NCI-H226 (cell line): ENCODE measurements around the gene GSTO1.

Source experiments
- DNase-seq: peaks from one replicate; pipeline ENCODE4 v3.0.0-alpha.2; 2015

Gene GSTO1

GRCh38 chr10:104251443-104251842 lies 3.2 kb upstream of the GSTO1 start:
- DNase-seq, result no peak

- DNase-seq, result no peak
Observed at GRCh38 chr10:104252368-104252767, 2.3 kb upstream of the GSTO1 start.

- DNase-seq, result peak; percentile 36
Observed at GRCh38 chr10:104253106-104253505, 1.6 kb upstream of the GSTO1 start.

DNA sequence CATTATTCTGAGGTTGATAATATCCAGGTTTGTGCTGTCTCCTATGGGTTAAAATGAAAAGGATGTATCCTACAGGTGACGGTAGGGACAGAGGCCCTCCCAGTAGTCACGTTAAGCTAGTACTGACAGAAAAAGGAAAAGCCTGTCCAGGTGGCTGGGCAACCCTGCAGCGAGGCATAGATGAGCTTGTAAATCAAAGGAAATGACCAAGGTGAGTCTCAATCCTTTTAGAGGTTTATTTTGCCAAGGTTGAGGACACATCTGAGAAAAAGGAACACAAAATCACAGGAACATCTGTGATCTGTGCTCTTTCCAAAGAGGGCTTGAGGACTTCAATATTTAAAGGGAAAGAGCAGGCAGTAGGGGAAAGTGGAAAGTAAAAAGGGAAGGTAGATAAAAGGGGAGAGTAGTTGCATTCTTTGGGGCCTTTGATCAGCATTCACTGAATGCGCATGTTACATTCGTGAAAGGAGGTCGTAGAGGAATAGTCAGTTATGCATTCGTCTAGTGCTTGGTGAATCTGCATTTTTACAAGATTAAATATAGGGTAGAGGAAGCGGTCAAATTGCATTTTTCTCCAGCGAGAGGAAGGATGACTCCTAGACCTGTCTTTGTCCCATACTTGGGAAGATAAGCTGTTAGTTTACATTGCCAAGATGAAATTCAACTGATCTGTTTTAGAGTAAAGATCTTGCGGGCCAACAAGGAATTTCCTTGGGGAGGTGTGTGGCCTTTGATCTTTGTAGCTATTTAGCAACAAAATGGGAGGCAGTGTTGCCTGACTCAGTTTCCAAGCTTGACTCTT lies 884 bp upstream of the GSTO1 start:
- no peak for DNase-seq

DNA sequence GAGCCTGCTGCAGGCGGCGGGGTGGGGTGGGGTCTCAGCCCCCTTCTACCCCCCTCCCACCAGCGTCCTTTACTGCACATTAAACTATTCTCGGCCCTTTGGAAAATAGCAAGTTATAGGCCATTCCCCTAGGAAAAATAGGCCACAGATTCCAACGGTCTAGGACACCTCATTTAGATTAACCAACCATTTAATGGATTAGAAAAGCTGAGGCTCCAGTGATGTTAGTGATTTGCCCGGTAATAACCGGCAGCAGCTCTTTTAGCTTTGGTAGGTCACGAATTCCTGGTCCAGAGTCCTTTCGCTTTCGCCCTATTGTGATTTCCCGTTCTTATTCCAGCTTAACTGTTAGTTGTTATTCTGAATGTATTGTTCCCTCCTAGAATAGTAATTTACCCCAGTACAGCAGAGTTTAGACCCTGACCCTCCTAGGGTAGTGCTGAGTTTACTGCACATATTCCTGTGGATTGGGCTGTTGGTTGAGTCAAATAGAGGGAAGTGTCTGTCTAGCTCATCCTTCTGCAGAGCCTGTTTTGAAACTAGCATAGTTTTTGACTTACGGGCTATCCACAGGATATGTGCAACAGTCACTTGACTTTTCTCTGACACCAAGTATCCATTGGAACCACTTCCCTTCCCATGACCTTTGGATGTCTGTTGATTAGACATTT lies 754 bp downstream of the GSTO1 start:
- peak; percentile 59 for DNase-seq

- no peak for DNase-seq
Observed at GRCh38 chr10:104256335-104256961, 1.8 kb downstream of the GSTO1 start.

- no peak for DNase-seq
Observed at GRCh38 chr10:104257235-104257634, 2.5 kb downstream of the GSTO1 start.

DNA sequence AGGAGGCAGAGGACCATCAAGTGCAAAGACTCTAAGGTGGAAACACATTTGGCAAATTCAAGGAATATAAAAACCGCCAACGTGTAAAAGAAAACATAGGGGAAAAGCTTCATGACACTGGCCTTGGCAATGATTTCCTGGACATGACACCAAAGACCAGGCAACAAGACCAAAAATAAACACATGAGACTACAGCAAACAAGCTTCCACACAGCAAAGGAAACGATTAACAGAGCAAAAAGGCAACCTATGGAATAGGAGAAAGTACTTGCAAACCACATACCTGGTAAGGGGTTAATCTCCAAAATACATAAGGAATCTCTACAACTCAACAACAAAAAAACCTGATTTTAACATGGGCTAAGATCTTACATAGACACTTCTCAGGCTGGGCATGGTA lies 3.5 kb downstream of the GSTO1 start:
- no peak for DNase-seq

DNA sequence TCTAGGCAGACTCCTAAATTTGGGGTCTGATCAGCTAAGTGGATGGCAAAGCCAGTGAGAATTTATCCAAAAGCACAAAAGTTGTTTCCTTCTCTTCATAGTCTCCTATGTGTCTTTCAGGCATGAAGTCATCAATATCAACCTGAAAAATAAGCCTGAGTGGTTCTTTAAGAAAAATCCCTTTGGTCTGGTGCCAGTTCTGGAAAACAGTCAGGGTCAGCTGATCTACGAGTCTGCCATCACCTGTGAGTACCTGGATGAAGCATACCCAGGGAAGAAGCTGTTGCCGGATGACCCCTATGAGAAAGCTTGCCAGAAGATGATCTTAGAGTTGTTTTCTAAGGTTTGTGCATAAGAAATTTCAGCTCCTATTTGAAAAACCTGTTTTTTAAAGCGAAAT lies 4.8 kb downstream of the GSTO1 start:
- no peak for DNase-seq

DNA sequence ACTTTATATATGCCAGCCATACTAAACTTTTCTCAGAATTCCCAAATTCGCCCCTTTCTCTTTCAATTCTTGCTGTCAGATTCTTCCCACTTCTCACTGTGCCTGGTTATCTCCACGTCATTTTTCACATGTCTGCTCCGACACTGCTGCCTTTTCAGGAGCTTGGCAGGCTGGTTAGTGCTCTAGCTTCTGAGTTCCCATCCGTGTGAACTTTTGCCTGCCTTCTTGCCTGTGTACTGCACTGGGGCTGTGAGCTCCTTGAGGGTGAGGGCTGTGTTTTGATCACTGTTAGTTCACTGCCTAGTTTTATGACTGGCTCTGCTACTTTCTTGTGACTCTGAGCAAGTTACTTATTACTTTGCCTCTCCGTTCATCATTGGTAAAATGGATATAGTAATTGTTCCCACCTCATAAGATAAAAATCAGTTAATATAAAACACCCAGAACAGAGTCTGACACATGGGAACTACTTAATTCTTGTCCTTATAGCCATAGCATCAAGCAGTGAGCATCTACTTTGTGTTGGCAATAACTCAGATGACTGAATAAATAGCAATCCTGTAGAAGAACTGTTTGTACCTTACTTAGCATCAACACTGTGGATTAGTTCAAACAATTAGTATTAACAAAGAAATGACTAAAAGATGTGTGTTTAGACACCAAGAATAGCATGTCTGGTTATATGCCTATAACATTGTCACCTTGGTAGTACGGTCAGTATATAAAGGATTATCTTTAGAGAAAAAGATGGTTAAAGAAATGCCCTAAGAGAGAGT lies 5.5 kb downstream of the GSTO1 start:
- DNase-seq, result no peak

DNA sequence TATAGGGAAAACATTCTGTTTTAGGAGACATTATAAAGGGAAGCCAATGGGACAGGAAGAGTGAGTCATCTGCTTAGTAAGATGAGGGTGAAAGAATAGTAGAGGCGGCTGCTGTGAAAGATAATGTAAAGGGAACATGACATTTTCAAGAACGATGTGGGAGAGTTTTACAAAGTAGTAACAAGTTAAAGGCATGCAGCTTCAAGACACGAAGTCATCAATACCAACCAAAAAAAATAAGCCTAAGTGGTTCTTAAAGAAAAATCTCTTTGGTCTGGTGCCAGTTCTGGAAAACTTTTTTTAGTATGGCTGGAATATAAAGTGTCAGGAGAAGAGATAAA lies 6.1 kb downstream of the GSTO1 start:
- peak; percentile 24 for DNase-seq

DNA sequence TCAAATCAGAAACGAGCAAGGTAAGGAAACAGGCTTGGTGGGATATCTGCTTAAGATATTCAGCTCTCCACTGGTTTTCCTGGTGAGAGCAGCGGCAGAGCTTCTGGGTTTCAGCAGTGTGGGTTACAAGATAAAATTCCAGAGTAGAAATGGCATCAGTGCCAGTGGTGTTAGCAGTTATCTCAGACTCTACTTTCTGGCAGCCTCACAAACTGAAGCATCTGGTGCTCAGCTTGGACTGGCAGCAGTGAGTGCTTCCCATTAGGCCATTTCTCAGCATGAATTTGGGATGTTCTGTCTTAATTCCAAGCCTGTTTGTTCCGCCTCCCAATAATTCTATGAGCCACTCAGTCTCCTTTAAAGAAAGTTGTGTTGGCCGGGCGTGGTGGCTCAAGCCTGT lies 7.4 kb downstream of the GSTO1 start:
- DNase-seq, result no peak

- DNase-seq, result no peak
Observed at GRCh38 chr10:104264783-104265182, 10.1 kb downstream of the GSTO1 start.

GRCh38 chr10:104267721-104268404 lies 13.2 kb downstream of the GSTO1 start:
- DNase-seq, result no peak

DNA sequence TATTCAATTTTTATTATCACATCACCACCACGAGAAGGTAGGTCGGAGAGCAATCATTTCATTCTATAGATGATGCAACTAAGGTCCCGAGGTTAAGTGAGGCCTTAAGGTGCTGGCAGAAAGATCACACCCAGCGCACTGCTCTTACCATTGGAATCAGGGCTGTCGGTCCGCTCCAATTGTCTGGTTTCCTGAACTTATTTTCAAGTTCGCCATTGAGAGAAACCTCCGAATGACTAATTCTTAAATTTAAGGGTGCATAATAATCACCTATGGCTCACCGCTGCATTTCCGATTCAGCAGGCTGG lies 13.7 kb downstream of the GSTO1 start:
- no peak for DNase-seq

DNA sequence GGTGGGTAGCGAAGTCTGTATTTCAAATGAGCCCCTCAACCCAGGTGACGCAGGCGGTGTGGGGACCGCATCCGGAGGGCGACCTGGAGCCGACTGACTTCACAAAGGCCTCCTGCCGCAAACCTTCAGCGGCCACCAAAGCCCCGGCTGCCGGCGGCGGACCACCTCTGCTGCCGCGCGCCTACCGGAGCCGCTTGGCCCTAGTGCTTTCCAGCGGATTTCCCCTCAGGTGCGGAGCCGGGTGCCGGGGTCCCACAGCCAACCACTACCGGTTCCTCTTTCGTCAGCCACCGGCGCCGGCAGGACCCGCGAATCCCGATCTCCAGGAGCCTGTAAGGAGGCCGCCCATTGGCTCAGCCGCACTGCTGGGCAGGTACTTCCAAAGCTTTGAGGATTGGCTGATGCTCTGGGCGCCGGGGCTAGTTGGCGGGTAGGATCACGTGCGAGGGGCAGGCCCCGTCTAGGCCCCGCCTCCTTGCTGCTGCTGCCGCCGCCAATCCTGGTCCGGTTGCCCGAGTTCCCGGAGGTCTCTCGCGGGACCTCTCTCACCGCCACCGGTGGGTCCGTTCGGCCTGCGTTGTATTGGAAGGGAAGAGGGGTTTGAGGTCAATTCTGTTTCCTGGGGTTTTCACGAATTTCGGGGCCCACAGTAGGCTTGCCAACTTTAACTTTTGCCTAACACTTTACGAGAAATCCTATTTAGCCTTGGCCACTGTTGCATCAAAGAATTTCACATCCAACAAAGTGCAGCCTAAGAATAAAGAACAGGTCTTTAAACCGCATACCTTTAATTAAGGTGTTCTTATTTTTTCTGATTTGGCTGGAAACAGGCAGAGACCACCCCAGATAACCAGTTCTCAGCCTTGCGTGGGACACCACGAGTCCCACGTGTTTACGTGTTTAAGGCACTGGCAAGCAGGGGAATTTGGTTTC lies 14.3 kb downstream of the GSTO1 start, which contains the start of gene GSTO2:
GSTO2 (plus strand) TSS at position 472 of the 933 bp plus-strand sequence. CDS start 5,732 bp downstream, outside the sequence.
- DNase-seq, result peak; percentile 99

DNA sequence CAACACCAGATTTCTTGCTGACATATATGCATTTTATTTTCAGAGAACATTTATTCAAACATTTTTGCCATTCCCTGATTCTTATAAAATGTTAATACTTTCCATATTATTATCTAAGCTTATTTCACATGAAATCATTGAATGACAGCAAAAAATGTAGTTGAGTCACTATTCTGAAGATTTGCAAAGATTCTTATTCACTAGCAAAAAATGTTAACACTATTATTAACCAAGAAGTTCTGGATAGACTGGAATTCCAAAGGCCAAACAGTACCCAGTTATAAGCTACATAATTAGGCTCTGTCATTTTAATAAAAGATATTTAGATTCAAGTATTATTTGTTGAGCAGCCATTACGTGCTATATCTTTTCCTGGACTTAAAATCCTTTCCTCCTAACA lies 18.6 kb downstream of the GSTO1 start:
- no peak for DNase-seq

DNA sequence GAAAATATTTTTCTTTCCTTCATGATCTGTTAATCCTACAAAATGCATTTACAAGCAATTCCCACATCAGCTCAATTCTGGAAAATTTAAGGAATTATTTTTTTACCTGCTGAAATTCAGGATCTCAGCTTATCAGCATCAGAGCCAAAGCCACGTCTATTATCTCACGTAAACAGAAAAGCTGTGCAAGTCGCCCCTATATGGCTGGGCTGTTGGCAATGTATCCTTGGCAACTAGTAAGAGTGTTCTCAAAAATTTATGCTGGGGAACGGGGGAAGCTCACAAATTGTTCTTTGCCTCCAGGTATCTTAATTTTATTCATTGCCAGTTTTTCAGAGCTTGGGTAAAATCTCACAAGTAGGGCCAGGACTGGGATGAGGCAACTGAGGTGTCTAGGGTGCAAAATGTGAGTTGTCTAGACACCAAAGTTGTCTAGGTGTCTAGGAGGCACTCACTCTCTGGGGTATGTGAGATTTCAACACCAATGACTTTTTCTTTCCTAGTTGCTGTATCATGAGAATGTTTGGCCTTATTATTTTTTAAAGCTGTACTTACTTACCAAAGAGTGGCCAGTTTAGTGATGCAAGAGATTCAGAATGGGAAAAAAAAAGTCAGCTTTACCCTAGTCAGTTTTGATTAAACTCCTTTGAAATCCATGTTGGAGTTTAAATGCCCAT lies 19.3 kb downstream of the GSTO1 start:
- DNase-seq, result no peak

DNA sequence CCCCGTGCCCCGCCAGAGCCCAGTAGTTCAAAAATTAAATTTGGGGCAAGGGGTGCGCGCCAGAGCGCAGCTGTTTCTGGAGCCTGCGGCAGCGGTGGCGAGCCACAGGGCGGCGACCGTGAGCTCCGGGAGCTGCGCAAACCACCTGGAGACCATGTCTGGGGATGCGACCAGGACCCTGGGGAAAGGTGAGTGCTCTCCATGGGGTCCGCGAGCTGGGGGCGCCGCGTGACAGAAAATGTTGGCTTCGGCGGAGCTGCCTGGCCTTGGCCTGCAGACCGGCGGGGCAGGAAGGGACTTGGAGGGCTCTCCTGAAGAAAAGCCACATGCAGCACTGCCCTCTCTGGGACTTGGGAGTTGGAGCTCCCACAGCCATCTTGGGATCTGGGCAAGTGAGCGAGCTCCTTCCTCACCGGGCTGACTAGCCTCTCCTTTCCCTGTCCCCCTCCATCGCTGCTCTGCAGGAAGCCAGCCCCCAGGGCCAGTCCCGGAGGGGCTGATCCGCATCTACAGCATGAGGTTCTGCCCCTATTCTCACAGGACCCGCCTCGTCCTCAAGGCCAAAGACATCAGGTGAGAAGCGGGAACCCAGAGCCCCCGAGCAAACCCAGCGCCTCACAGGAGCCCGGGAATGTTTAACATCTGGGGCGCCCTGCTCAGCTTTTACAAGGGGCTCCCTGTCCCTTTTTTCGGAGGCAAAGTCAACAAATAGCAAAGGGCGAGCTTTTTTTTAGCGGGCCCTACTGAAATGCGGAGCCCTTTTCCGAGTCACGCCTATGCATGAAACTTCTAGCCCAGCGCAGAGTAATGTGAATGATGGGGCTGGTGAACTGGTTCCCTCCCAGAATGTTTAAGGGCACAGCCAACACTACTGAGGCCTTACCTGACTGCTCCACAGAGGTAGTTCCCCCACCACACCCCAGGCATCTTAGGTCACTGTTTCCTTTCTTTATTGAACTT lies 20.4 kb downstream of the GSTO1 start:
- no peak for DNase-seq

GRCh38 chr10:104276192-104276591 lies 21.5 kb downstream of the GSTO1 start:
- DNase-seq, result no peak
